ENCODE measurements around the gene KIF16B.
A peak's percentile ranks its signal among the peaks of the same experiment; 100 is the strongest.
"Not testable (repeated sequence)": the region's sequence is repeated elsewhere in the genome, so short reads cannot be mapped to it uniquely, and the experiment has no call there.

Gene KIF16B

DNA sequence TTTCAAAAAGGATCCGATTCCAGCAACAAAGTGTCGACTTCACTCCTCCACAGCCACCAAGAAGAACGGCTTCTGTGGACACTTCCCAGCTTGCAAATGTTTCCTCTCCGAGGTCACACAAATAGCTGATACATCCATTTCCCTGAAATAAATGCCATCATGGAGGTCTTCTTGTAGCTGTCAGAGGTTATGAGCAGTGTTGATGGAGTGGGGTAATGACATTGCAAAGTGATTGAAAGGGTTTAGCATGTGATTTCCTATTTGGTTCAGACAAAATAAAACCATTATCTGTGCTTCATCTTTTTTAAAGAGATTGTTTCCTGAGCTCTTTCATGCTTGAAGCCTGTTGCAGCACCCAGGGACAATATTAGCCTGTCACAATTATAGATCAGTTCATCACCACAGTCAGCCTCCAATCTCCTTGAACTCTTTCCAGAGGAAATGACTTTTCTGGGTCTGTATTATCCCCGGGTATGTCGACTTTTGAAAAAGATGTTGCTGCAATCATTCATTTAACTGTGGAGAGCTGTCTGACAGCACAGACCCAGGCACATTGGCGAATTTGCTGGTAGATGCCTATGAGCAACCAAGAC, 16.9 kb upstream of the KIF16B start:
- DNase-seq: no peak

DNA sequence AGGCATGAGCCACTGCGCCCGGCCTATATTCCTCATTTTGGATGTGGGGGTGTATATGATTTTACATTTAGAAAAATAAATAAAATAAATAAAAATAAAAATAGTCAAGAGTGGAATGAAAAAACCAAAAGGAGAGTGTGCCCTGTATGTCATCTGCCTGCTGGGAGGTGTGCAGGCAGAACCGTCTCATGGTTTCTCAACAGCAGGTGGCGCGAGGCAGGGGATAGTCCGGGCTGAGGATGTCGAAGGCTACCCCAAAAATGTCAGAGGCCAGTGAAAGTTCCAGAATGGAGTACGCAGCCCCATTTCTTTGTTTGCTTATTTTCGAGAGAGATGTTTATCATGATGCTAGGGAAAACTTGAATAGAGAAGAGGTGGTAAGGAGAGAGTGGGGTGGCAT, 16.4 kb upstream of the KIF16B start:
- DNase-seq: no peak

DNA sequence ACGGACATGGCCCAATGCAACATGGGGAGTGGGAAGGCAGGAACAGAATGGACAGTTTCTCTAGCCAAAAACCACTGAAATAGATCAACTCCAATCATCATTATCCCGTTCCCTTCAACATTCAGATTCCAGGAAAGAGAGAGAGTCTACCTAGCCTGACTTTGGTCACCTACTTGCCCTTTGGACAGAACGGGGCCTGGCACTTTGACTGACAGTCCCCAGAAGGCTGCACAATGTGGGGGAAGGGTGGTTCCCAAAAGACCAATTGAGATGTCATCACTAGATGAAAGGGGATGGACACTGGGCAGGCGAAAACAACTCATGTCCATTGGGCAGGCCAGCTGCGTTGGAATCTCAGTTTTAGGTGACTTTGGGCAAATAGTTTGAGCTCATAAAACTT, 15.0 kb upstream of the KIF16B start:
- DNase-seq: no peak

DNA sequence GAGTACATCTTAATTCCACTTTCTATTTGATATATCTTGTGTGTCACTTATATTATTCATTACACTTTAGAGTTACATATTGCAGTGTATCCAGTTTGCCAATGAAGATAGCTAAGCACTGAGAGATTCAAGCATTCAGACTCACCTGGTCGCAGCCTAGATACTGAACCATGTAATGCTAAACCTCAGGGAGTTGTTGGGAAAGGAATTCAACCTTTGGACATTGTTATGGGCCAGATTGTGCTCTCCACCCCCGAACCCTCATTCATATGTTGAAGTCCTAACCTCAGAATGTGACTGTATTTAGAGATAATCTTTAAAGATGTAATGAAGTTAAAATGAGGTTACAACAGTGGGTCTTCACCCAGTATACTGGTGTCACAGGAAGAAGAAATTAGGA, 13.8 kb upstream of the KIF16B start:
- DNase-seq: no peak

DNA sequence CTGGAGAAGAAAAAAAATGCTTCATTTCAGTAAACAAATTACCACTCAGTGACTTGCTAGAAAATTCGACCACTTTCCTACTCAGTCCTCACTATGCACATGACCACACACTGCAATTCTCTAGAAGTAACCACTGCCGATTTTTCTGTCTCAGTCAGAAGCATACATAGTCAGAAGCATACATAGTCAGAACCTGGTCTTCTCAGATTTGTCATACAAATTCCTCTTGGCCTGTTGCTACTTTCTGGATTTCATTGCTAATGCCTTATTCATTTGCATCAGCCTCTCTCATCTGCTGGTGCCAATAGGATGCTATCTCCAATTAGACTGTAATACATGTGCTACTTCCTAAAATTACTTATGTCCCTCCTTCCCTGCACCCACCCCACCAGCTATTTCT, 10.2 kb upstream of the KIF16B start:
- DNase-seq: peak; percentile 14

DNA sequence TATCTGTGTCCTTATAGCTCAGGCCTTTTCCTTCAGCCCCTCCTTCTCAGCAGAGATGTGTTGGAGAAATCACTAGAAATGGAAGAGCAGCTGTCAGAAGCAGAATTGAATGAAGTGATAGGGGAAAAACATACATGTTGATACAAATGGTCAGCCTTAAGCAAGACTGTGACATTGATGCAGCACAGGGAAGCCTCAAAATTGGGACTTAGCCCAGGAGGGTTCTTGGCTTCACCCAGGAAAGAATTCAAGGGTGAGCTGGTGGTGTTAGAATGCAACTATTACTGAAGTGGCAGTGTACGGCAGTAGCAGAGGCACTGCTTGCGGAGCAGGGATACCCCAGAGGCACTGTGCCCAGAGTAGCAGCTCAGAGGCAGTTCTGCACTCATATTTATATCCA, 8.0 kb upstream of the KIF16B start:
- DNase-seq: no peak

DNA sequence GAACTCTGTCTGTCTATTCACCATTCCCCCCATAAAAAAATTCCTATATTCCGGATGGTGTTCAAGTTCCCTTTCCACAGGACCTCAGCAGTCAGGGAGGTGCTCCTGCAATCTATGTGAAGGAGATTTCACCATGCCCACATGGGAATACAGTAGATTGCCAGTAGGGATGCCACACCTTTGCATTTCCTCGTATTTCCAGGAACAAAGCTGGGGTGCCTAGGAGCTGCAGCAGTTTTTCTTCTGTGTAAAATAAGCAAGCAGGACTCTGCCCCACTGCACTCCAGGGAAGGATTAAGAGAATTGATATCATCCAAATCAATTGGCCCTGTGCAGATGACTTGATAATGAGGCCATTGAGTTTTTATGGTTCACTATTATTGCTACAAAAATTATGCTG, 7.4 kb upstream of the KIF16B start:
- DNase-seq: no peak

DNA sequence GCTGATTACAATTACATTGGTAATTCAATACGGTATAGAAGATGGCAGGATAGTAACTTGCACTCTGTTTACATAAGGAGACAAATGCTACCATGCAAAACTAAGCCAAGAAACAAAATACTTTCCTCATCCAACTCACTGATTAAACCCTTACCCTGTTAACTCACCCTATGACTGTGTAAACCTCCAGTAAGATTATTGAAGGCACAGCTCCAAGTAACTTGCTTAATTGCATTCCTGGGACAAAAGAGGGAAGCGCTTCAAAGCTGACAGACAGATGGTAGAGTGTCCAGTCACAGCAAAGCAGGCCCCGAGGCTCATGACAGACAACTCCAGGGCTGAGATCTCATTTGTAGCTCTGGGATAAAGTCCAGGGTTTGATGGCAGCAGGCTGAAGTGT, 6.9 kb upstream of the KIF16B start:
- DNase-seq: peak; percentile 85

DNA sequence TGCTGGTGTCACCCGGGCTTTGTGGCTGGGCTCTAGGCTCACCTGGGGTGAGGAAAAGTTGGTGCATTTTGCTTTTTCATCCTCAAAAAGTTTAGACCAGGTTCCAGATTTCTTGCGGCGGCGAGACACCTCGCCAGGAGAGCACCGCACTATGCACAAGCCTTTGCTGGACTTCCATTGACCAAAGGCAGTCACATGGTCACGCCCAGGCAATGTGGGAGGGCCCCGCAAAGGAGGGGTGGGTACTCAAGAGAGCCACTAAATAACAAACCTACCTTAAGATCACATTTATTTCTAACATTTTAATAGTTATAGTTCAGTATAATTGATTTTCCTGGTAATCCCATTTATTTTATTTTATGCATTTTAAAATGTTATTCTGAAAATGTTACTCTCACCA, 3.0 kb upstream of the KIF16B start:
- no peak for DNase-seq

DNA sequence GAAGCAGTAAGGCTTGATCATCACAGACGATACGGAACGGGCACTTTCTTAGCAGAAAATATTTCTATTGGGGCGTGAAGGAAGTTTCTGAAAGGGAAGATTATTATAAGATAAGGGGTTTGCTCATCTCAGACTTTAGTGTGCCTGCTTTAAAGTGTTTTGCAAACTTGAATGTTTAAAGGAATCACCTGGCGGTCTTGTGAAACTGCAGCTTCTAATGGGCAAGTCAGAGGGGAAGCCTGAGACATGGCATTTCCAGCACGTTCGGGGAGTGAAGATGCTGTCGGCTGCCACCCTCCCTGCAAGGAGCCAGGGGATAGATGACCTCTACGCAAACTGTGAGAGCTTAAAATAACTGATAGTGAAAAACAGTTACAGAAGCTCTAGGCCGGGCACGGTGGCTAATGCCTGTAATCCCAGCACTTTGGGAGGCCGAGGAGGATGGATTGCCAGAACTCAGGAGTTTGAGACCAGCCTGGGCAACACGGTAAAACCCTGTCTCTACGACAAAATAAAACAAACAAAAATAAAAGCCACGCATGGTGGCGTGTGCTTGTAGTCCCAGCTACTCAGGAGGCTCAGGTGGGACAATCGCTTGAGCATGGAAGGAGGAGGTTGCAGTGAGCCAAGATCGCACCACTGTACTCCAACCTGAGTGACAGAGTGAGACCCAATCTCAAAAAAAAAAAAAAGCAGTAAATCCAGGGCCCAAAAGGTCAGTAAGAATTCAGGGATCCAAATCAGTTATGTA, 2.3 kb upstream of the KIF16B start:
- no peak for DNase-seq

DNA sequence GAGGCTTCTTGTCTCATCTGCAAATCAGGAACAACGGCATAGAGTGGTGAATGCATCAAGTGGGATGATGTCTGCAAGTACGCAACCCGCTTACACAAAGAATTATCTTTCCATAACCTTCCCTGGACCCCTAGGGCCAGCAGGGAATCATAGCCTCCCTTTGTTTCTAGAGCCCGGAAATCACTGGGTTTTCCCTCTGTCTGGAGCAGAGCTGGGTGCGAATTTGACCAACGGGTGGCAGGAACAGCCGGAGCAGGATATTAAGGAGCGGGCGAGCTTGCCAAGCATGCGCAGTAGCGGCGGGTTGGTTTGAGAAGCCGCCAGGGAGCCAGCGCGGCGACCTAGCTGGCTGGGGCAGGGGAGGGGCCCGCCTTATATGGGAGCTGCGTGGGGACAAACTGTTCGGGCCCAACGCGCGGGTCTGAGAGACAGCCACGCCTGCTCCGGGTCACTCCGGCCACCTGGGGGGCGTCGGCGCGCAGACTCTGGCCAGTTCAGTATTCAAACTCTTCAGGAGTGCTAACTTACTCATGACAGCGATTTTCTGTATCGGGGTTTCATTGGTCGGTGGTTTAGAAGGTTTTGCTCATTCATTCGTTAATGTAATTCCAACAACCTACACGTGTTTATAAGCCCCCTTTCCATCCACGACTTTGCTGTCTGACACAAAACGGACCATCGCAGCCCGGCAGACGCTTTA, 1.6 kb upstream of the KIF16B start:
- peak; percentile 78 for DNase-seq

DNA sequence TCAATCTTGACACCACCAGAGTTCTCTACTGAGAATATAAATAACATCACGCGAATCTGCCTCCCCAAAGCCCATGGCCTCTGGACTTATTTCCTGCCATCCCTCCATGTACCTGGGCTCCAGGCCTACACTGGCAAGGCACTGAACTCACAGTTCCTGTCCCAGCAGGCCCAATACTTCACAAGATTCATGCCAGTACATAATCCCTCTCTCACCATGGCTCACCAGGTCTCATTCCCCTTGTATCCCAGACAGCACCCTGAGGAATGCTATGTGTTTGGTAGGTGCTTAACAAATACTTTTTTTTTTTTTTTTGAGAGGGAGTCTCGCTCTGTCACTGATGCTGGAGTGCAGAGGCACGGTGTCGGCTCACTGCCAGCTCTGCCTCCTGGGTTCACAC, 1.9 kb downstream of the KIF16B start:
- DNase-seq: no peak

DNA sequence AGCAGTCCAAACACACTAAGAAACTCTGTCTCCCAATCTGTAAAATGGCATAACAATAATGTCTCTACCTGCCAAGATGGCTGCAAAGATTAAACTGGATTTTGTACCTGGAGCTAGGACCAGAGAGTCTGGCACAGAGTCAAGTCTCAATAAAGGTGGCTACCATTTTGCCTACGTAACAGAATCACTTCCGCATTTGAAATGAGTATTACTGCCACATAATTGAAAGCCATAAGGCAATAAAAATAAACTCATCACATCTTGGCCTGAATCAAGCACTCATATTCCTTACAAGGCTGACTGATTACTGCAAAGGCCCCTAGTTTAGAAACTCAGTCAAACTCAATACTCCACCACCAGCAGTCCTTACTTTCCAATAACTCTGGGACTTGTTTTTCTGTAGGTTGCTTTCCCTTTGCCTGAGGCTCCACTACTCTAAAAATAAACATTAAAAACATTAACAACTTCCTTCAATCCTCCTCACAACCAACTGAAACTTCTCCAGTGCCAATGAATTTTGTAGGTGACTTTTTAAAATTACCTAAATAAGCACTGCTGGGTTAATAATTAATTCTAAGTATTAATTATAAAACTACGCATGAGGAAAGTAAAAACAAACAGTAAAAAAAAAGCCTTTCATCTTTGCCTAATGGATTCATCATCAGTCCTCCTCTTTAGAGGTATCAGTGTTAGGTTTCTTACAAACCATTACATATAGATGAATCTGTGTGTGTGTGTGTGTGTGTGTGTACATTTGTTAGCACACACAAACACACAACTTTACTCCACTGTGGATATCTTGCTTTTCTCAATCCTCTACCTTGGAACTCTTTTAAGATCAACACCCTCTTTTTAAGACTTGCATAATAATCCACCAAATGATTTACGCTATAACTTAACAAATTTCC, 3.7 kb downstream of the KIF16B start:
- DNase-seq: no peak

DNA sequence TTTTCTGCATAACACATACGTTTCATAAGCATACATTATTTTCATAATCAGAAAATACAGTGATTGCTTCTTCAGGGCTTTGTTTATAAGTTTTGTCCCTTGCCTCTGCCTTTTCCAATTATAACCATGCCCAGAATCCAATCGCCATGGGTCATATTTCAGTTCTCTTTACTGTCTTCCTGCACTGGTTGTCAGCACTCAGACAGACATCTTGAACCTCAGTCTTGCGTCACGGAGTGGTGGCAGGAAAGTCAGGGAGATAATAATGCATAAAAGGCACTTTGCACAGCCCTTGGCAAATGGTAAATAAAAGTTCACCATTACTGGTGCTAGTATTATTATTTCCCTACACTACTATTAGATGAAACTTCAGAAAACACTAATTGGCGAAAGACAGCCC, 7.2 kb downstream of the KIF16B start:
- DNase-seq: no peak

DNA sequence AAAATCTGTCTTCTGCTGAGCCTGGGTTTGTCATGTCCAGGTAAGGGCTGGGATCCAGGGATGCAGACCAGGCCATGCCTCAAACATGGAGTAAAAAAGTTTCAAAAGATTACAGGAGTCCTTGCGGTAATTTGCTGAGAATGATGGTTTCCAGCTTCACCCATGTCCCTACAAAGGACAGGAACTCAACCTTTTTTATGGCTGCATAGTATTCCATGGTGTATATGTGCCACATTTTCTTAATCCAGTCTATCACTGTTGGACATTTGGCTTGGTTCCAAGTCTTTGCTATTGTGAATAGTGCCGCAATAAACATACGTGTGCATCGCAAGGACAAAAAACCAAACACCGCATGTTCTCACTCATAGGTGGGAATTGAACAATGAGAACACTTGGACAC, 9.2 kb downstream of the KIF16B start:
- not testable (repeated sequence) for DNase-seq

DNA sequence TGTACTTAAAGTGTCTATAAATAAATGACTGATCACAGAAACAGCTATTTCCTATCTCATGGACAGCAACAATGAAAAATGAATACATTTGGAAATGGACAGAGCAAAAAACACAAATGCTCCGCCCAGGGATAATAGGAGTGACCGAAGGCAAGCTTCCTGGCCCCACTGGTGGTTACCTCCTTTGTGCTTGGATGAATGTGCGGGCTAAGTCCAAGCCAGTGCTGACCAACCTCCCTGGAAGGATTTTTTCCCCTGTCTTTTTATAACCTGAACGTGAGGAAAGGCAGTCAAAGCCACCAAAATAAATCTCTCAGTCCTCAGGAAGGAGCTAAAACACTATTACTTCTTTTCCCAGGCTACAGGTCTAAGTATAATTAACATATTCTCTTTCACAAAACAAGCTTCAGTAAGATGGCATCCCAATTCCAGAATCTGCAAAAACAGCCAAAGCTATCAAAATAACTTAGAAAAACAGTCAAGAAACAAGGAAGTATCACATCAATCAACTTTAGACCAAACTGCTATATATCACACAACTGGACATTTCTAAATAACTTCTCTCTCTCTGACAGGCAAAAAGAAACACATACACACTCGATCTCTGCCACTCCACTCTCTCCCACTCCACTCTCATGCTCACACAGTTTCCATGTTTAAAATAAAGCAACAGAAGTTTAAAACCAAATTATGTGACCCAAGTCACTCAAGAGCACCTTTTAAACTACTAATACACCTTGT, 10.0 kb downstream of the KIF16B start:
- DNase-seq: no peak

DNA sequence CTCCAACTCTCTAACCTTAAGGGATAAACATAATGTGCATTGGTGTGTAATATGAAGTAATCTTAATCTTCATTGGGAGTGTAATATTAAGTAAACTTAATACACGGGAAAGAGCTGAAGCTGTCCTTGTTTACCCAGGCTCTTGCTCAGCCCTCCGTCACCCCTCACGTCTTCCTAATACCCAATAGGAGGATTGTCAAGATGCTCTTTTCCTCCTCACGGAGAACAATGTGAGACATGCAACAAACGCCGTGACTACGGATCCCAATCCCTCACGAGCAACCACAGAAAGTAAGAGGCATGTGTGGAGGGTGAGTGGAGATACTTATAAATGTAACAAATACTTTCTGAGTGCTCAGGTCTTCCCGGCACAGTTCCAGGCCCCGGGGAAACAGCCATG, 11.0 kb downstream of the KIF16B start:
- DNase-seq: no peak

DNA sequence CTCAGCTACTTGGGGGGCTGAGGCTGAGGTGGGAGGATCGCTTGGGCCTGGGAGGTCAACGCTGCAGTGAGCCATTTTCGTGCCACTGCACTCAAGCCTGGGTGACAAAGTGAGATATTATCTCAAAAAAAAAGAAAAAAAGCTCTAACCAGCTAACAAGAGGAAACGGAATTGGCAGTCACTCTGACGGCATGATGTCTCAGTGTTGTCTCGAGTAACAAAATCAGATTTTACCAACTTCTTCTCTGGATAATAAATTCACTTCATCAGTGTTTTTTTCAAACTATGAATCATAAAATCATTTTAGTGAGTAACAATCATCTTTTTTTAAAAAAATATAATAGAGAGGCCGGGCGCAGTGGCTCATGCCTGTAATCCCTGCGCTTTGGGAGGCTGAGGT, 12.6 kb downstream of the KIF16B start:
- DNase-seq: no peak

DNA sequence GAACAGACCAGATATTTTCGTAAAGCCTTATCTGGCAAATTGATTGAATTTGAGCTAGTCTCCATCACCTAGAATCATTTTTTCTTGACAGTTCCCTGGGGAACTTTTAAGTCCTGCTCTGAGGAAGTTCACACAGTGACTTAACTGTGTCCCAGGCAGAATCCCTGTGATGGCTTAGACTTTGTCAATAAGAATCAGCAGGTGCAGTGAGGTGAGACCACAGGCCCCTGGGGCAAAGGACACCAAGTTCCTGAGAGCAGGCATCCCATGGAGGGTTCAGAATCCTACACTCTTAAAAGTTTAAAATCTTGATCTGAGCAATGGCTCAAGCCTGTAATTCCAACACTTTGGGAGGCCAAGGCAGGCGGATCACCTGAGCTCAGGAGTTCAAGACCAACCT, 13.0 kb downstream of the KIF16B start:
- DNase-seq: no peak

DNA sequence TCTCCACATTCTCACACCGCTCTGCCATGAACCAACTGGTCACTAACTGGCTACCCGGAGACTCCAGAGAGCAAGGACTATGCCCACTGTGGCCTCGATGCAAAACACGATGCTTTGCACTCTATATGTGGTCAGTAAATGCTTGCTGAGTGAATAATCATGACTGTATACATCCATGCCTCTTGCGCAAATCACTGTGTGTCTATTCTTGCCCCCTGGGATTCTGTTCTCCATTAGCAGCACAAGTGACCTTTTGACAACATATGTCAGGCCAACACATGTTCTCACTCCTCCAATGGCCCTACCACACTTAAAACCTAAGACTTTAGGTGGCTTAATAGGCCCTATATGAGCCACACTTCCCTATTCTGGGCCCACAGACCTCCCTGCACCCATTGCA, 16.9 kb downstream of the KIF16B start:
- peak; percentile 63 for DNase-seq

DNA sequence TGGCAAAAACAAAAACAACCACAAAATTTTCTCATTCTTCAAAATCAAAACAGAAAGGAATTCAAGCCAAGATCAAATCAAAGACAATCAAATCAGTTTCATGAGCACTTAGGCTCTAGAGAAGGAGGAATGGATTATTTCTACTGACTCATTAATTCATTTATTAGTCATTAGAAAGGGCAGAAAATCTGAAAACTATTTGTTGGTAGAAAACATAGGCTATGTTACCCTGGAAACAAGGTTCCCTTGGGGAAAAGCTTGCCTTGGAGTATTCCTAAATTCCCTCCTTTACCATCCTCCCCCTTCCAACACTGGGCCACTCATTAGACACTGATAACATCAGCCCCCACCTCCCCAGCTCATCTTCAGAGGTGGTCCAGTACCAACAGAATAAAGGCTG, 17.5 kb downstream of the KIF16B start:
- peak; percentile 36 for DNase-seq

DNA sequence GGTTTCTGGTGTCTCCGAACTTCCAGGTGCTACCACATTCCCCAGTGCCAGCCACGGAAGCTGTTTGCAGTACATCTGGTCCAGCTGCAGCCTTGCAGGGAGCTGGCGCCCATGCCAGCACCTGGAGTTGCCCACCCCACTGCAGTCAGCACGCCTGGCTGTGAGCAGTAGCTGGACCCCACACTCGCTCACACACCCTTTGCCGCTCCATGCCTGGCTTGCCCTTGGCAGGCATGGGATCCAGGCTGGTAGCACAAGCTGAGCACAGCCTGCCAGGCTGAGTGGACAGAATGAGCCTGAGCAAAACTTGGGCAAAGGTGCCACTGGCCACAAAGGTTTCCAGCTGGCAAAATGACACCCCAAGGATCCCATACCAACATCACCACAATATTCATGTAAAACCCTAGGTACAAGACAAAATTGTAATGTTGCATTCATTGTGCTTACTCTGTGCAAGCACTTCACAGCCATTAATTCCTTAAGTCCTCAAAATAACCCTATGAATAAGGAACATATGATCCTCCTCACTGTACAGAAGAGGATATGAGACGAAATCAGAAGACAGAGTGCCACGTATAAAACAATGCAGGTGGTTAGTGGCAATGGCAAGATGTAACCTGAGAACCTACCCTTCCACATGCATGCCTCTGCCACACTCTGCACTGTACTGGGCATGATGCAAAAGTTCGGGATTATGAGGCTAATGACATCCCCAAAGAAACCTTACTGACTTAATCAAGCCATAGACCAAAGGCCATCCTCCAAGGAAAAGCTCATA, 18.3 kb downstream of the KIF16B start:
- no peak for DNase-seq

Measured in fibroblast of skin of right biceps (primary cell).